Muscle of back (tissue), 11 donors: Measurements from ENCODE around the gene TRAIP. TPM values are rescaled to one million over a fixed set of nuclear protein-coding genes. Genes with fewer than 3 reads are reported as not detected.
"Not testable (repeated sequence)": the region's sequence is repeated elsewhere in the genome, so short reads cannot be mapped to it uniquely, and the experiment has no call there.

Experiments
- DNase-seq, 3 donors: peaks; one replicate each; pipeline versions ENCODE4 v3.0.0 to v3.0.0-alpha.2; 2013
- polyA plus RNA-seq, 10 donors: library from polyadenylated mRNA; unstranded; fragments of 120-200 nt; gene quantifications; one replicate each; pipeline ENCODE4 v1.2.1, GENCODE V29; 2013; ENCODE audit not compliant: insufficient read length in 10 of 10

Gene TRAIP
- polyA plus RNA-seq, 10 donors, result 3.3 to 6.2 (median 4.8) TPM

DNA sequence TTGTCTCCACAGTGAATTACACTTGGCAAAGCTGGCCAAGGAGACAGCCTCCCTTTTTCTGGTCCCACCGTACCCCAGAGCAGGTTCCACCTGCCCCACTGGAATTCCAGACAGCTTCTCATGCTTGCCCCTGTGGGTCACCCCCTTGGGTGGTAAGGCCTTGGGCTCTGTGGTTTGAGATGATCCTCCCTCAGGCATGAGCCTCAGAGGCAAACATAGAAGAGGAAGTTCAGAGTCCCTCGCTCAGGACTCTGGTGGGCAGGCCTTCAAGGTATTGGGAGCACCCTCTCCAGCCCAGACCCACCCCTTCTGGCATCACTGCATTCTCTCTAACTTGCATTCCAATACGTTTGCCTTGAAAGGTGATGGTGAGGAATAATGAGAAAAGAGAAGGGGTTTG lies 25.0 kb downstream of the TRAIP start:
- DNase-seq, result no peak

DNA sequence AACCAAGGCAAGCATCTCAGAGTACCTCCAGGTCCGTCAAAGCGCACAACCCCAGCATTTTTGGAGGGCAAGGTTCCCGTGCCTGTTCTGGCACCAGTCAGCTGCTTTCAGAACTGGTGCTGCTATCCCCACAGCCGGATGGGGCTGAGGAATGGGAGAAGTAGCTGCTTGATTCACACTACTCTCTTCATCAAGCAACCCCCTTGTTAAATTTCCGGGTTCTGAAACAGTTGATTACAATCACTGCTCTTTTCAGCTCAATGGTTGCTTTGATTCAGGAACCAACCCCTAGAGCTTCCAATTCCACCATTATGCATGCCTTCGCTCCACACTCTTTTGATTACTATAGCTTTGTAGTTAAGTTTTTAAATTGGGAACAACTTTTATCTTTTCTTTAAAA lies 30.3 kb downstream of the TRAIP start:
- no peak for DNase-seq

DNA sequence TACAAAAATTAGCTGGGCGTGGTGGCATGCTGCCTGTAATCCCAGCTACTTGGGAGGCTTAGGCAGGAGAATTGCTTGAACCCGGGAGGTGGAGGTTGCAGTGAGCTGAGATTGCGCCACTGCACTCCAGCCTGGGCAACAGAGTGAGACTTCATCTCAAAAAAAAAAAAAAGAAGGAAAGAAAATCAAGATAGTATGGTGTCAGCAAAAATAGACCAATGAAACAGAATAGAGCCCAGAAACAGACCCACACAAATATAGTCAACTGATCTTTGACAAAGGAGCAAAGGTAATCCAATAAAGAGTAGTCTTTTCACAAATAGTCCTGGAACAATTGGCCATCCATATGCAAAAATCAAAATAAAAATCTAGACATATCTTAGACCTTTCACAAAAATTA lies 33.2 kb downstream of the TRAIP start:
- not testable (repeated sequence) for DNase-seq

DNA sequence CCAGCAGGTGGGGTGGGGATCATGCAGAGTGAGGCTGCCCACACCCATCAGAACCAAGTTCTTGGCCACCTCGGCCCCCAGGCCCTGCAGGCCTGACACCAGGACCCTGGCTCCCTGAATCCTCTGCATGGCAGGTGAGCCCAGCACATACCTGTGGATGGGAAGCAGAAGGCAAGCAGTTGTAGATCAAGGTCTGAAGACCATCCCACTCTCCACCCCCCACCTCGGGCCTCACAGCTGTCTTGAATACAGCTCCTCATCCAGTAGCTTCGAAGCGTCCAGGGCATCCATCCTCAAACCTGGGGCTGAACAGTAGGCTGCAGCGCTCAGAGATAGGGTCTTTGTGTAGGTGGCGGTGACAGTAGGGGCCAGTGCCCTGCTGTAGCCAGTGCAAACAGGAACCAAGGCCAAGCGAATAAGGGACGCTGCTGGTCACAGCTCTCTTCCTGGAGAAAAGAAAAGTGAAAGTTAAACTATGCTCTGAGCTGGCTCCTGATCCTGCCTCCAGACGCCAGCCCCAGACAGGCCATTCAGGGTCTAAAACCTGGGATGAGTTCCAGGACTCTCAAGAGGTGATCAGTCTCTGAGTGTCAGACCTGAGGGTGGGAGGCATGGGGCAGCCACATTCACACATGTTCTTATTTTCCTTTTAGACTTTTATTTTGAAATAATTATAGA lies 42.7 kb downstream of the TRAIP start, which contains the start of gene UBA7:
UBA7 (minus strand) TSS at position 457 of the 678 bp plus-strand sequence; CDS start at position 291, 166 bp downstream.
- peak; percentile 71 to 84 (median 74) for DNase-seq

DNA sequence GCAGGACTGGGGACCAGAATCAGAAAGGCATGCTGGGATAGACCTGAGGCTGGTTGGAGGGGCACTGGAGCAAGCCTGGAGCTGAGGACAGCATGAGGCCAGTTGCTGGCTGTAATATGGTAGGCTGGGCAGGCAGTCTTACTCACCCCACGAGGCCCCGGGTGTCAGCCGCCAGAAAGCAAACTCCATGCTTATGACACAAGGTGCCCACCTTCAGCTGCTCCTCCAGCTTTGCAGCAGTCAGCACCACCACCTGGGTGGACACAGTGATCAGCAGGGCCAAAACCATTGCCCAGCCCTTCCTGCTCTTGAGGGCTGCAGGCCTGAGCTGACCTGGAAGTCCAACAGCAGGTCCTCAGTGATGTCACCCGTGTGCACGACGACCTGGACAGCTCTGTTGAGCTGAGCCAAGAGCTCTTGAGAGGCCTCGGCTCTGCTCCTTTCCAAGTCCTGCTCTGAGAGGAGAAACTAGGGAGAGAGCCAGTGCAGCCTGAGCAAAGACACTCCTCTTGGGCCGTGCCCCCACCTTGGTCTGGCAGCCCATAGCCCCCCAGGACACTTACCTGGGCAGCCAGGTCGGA lies 43.4 kb downstream of the TRAIP start:
- DNase-seq, result peak in 1 of 3 donors; percentile 26

DNA sequence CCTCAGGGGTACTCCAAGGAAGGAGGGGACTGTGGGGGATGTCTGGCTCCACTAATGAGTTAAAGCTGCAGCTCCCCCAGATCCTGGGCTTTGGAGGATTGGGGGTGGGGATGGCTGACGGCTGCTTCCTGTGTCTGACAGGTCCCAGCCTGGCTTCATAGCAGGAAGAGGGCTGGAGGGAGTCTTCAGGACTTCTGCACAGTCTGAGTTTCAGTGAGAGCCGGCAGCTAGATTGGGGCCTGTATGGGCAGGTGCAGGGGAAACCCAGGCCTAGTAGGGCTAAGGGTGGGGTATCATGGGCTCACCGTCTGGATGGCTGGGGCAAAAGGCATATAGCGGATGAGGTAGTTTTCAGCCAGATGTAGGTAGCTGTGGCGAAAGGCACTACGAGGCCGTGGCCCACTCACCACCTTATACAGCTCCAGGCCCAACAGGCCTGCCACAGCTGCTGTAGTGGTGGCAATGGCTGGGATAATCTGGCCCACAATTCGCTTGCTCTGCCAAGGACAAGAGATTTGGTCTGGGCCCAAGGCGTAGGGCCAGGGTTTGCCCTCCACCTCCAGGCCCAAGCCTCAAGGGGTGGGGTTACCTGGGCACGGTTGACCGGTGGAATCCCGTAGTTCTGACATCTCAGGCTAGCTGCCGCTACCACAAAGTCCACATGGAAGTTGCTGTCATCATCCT lies 48.8 kb downstream of the TRAIP start:
- peak in 1 of 3 donors; percentile 49 for DNase-seq

DNA sequence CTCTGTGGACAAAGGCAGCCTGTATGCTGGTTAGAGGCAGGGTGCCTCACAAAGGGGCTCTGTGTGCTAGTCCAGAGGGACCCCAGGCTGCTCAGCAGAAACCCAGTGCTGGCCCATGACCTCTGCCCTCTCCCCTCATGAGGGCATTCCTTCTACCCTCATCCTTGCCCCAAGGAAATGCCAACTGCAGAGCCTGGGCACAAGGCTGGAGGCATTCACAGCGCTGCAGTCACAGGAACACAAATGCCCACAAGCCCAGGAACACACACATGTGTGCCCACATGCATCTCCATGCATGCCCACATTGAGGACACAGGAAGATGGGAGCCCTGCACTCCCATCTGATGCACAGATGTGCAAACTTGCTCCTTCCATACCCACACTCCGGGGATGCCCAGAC lies 49.5 kb downstream of the TRAIP start:
- DNase-seq, result peak in 1 of 3 donors; percentile 15

DNA sequence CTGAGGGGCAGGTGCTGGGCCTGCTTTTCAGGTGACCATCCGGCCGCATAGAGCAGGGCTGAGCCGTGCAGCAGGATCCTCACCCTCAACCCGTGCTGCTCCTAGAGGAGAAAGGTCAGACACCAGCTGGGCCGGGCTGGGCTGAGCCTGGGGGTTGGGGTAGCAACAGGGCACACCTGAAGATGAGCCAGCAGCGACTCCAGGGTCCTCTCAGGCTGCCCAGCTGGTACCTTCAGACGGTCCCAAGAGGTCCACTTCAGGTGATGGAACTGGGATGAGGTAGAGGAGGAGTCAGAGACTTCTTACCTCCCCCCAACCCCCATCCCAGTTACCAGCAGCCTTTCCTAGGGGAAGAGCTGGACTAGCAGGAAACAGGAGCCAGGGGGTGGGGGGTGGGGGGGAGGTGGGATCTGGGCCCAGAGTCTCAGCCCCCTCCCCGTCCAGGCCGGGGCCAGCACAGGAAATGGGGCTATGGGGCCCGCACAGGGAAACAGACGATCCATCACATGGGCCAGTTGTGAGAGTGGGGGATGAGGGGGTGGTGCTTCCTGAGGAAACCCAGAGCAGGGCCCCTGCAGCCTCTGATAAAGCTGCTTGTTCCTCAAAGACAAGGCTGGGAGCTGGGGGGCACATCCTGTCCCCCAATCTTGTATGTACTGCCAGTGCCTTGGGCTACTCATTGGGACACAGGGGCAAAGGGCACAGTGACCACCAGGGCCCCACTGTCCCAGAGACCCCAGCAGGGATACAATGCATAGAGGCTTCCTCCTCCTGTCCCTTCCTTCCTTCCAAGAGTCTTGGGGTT lies 50.3 kb downstream of the TRAIP start:
- DNase-seq, result peak; percentile 76 to 95 (median 85)

DNA sequence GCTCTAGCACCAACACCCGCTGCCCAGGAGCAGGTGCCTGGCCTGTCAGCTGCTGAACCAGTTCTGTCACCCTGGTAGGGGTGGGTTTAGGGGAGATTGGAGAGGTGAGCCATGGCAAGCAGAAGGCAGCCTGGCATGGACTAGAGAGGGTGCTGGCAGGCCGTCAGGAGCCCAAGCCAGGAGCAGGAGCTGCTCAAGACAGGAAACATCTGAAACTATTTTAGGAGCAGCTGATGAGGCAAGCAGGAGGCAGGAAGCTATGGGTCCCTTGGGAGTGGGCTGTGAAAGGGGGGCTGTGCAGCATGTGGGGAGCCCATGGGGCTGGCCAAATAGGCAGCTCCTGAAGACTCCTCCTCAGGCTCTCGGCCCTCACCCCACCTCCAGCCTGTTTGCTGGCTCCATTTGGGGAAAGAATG lies 51.0 kb downstream of the TRAIP start:
- peak; percentile 90 to 97 (median 95) for DNase-seq

DNA sequence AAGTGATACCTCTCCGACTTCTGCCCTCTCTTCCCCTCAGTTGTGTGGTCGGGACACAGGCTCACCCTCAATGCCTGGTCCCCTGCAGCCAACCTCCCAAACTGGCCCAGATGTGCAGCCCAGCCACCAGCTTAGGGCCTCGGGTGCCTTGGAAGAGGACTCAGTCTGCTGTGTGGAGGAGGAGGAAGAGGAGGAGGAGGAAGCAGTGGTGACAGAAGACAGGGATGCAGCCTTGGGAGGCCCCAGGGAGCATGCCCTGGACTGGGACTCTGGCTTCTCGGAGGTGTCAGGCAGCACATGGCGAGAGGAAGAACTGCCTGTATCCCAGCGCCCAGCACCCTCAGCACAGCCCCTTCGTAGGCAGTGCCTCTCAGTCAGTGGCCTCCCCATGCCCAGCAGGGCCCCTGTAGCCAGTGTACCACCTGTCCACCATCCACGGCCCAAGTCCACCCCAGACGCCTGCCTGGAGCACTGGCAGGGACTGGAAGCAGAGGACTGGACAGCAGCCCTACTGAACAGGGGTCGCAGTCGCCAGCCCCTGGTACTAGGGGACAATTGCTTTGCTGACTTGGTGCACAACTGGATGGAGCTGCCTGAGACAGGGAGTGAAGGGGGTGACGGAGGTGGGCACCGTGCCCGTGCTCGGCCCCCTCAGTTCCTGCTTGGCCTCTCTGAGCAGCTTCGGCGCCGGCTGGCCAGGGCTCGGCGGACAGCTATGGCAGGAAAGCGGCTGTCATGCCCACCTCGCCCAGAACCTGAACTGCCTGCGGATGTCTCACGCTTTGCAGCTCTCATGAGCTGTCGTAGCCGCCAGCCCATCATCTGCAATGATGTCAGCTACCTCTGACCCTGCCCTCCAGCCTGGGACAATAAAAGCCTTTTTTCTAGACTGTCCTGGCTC lies 52.0 kb downstream of the TRAIP start:
- DNase-seq, result peak in 2 of 3 donors; percentile 22 to 64

DNA sequence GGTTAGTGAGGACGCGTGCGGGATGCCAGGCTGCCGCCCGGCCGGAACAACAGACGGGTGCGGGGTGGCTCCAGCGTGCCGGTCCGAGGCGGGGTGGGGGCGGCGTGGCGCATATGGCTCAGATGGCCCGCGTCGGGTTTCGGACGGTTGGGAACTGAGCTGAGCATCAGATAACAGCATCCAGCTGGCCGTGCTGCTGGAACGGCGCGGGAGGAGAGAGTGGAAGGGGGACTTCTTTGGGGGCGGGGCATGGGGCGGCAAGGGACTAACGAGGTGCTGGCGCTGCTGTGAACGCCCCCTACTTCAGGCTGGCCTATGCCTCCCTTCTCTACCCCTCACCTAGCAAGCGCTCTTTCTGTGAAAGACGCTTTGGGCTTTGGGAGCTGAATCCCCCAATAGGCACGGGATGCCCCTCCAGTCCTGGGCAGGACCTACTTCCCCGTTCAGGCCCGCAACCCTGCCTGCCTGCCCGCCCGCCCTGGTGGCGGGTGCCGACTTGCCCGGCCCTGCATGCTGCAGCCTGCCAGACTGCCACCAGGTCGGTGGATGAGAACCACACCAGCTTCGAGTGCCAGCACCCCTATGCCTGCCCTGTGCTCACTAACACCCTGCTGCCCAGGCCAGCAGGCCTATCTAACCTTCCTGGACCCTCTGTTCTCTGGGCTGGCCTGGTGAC lies 52.8 kb downstream of the TRAIP start:
- DNase-seq, result peak in 2 of 3 donors; percentile 40 to 72

DNA sequence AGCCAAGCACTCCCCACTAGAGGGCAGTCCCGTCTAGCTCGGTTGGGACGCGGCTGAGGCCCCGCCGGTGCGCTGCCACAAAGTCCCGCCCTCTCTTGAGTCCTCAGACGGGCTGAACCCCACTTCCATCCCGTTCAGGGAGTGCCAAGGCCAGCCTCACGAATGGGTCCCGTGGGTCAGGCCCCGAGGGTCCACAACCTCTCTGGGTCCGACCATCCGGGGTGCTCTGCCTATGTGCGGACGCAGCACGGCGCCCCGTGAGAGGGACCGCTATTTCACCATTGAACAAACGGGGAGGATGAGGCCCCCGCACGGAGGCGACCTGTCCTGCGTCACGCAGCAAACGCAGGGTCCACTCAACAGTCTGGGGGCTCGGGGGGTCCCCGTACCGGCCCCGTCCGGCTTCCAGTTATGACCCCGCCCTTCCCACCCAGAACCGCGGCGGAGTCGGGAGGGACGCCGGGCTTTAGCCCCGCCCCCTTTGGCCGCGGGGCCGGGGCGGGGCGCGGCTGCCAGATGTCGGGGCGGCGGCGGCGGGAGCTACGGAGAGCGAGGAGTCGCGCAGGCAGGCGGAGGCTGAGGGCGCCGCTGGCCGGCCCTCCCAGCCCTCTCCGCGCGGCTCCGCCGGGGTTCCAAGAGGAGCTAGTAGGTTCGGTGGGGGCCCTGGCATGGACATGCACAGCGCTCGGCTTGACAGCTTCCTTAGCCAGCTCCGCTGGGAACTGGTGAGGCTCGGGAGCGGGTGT lies 53.5 kb downstream of the TRAIP start, which contains the start of gene INKA1:
INKA1 (plus strand) TSS at position 543 of the 746 bp plus-strand sequence; CDS start at position 675, 132 bp downstream.
- DNase-seq, result peak; percentile 82 to 96 (median 92)

DNA sequence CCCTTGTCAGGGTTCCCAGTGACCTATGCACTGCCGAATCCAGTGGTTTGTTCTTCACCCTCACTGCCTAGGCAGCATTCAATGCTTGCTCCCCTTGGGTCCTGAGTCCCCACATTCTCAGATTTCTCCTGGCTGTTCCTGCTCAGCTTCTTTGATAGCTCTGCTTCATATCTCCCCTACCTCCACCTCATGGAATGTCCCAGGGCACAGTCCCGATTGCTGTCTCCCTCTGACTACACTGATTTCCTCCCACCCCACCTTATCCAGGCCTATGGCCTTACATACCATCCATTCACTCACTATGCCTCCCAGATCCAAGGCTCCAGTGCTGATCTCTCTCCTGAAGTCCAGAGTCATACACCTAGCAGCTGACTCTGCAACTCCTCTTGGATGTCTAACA lies 55.2 kb downstream of the TRAIP start:
- DNase-seq, result no peak

DNA sequence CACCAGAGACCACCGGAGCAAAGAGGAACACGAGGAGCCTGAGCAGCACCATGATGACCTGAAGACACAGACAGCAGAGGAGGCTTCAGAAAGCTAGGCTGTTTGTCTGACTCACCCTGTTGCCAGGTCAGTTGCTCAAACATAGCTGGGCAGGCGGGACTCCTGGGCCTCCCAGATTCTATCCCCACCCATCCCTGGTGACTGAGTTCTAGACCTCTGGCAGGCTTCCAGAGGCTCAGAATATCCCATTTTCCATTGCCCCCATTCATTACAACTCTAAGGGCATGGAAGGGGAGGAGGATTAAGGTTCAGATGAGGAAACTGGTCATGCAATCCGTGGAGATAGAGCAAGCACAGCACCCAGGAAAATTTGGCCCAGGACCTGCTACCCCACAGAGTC lies 56.6 kb downstream of the TRAIP start, which contains the start of gene CDHR4:
CDHR4 (minus strand) TSS at position 113 of the 400 bp plus-strand sequence; CDS start at position 52, 61 bp downstream.
- DNase-seq, result no peak

DNA sequence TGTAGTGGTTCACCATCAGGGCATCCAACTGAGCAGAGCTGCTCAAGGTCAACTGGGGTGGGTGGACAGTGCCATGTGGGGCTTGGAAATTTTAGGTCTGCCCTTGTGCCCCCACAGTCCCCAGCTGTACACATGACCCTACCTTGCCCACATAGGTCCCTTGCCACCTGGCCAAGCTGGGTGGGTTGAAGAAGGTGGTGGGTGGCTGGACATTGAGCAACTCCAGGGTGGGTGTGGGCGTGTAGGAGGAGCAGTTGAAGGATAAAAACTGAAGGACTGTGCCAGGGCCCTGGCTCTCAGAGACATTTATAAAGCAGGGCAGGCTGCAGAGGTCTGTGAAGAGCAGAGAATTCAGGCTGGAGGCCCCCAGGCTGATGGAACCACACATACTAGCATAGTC lies 57.3 kb downstream of the TRAIP start:
- no peak for DNase-seq

DNA sequence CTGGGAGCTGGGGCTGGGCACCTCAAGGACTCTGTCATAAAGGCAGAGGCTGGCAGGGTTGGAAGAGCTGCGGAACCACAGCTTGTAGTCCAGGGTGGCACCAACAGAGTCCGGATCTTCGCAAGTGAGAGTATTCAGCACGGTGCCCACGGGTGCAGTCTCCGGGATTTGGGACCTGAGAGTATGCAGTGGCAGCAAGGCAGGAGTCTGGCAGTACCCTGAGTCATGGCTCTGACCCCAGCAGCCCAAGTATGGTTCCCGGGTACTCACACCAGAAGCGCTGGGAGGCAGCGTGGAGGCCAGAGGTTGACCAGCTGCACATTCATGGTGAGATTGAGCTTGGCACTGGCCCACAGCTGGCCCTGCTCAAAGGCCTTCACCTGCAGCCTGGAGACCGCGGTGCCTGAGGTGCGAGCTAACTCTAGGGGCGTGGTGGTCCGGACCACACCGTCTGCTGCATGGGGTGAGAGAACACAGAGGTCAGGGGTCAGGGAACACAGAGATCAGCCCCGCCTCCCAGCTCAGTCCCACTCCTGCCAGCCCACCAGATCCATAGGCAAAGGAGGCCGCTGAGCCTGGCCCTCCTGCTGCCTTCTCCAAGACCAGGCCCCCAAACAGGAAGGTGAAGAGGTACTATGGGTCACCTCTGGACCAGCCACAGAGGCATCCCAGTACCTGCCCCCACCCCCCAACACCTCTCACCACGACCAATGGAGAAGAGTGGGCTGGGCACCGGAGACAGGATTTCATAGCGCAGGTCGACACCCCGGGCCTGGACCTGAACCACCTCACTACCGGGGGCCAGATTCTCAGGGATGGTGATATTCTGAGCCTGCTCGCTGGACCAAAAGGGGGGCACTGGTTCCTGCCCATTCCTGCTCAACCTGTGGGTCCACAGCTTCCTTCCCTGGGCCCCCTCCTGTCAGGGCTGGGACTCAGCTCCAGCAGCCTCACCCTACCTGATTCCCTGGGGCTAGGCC lies 61.1 kb downstream of the TRAIP start:
- no peak for DNase-seq

DNA sequence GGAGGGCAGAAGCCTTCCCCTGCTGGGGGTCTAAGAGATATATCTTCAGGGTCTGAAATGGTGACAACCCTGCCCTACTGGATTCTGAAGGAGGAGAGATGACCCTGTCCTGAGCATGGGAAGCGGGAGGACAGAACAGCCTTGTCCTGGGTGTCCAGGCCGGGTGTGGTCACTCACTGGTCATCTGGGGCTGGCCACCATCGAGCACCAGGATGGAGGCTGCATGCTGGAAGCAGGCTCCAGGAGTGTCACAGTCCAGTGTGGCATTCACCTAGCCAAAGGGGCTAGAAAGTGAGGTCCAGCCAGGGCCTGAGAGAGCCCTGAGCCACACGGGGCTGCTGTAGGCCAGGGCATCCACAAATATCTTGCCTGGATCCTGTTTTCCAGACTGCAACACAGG lies 61.9 kb downstream of the TRAIP start:
- DNase-seq, result no peak

DNA sequence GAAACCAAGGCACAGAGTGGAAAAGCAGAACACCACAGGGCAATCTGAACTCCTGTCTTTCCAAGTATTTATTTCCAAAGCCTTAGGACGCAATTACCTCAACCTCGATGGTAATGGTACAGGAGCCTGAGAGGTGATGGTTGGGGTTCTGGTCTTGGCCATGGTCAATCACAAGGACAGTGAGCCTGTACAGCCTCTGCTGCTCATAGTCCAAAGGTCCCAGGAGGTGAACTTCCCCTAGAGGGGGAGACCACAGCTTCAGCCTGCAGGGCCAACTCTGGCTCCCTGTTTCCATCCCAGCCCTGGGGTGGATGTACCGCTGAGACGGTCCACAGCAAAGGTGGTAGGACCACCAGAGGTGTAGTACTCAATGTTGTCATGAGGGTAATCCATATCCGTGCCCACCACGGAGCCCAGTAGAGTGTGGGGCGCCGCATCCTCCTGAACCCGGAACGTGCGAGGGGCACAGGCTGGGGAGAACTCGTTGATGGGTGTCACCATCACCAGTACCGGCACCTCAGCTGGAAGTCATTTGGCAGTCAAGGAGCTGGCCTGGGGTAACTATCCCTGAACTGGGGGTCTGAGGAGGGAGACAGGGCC lies 62.8 kb downstream of the TRAIP start:
- no peak for DNase-seq
